ENCODE results near the gene TTC12. TPM values are rescaled to one million over a fixed set of nuclear protein-coding genes. Genes with fewer than 3 reads are reported as not detected.
A peak's percentile ranks its signal among the peaks of the same experiment; 100 is the strongest.

The TTC12 gene
- total and polyA plus RNA-seq, 2 donors (not counting 3 experiments of a cell fraction or from before 2014, with no cell fraction given): 2.2 to 2.9 TPM

DNA sequence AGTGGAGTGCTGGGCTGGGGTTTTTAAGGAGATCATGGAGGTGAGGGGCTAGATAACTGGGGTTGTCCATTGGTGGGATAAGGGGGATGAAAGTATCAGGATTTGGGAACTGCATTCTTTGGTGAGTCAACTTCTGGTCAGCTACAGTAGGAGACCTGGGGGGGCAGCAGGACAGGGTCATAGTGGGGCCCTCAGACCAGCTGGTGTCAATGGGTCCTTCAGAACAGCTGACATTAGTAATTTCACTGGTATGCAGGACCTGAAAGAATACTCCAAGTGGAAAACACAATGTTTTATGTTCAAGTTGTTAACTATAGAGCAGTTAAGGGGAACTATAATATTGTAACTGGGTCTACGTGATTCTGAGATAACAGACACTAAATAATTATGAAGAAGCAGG is 2.8 kb upstream of the TTC12 start:
- CTCF ChIA-PET: no interaction called here
- Histone ChIP-seq H3K79me2 (ENCODE audit: control insufficient read depth, insufficient read depth, low read length) (no peaks in the 10 kb centered on the region), H3K4me2 (ENCODE audit: insufficient read depth, low read length) (no peak overlapping the region), H3K27ac (ENCODE audit: insufficient read depth, low read depth, low read length) (no peak overlapping the region), H3K9me1 (replicated peaks; ENCODE audit: control insufficient read depth, extremely low read depth, insufficient read depth, low read length) (no peaks in the 10 kb centered on the region), H4K20me1 (replicated peaks; ENCODE audit: control insufficient read depth, extremely low read depth, insufficient read depth, low read length) (no peaks in the 10 kb centered on the region), H3K4me3 (replicated peaks in 1 of 3; ENCODE audit: insufficient read depth in 1 of 3, low read depth in 1 of 3, low read length in 3 of 3) (no peak overlapping the region), H3K9ac (replicated peaks; ENCODE audit: extremely low read depth, insufficient read depth, low read length) (no peak overlapping the region), H3K4me1 (ENCODE audit: control insufficient read depth, extremely low read depth, insufficient read depth, low read length) (peaks cover 3% of the 10 kb centered on the region), H3K36me3 (ENCODE audit: control insufficient read depth in 2 of 2, extremely low read depth in 1 of 2, insufficient read depth in 2 of 2, low read length in 2 of 2) (no peaks in the 10 kb centered on the region), H3K9me3 (replicated peaks; ENCODE audit: control insufficient read depth, insufficient read depth, low read length) (no peaks in the 10 kb centered on the region), H3K27me3 (ENCODE audit: control insufficient read depth in 2 of 2, insufficient read depth in 2 of 2, low read length in 2 of 2) (peaks cover 2 to 5% of the 10 kb centered on the region in 2 experiments), H2AFZ (ENCODE audit: low read depth, low read length) (no peak overlapping the region)
- intact Hi-C loops (cut with micrococcal nuclease) (loop anchor here (5.0 kb wide), 1 partner anchor 161 kb away; no protein-coding TSS in a partner anchor), dilution Hi-C loops (cut with MboI; ENCODE audit: extremely low pct_ligation_motif_present, low sequenced_read_pairs) (no loop called here)
- no TSS peak for BruUV-seq (replicated peaks)
- FAIRE-seq (no peak), DNase-seq (ENCODE audit: low read depth, low spot score) (no peak)
- POLR2A ChIA-PET: no interaction called here
- TF ChIP-seq GATA2 (IDR thresholded peaks at IDR 0.05; ENCODE audit: insufficient read depth, insufficient read length, low read depth, low read length): no peak
- TF ChIP-seq JUN (IDR thresholded peaks at IDR 0.05; ENCODE audit: borderline replicate concordance, insufficient read depth, insufficient read length, low read depth): no peak
- TF ChIP-seq, protein P1, sequence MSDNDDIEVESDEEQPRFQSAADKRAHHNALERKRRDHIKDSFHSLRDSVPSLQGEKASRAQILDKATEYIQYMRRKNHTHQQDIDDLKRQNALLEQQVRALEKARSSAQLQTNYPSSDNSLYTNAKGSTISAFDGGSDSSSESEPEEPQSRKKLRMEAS (IDR thresholded peaks at IDR 0.05; ENCODE audit: insufficient read depth, insufficient read length): no peak
- TF ChIP-seq POLR2AphosphoS5 (IDR thresholded peaks at IDR 0.05; ENCODE audit: insufficient read depth, low read depth, low read length): no peak
- no peak for TF ChIP-seq EZH2 (IDR thresholded peaks at IDR 0.05; ENCODE audit: borderline replicate concordance, low read depth, low read length, severe bottlenecking)
- TF ChIP-seq FOS (IDR thresholded peaks at IDR 0.05; ENCODE audit: borderline replicate concordance, insufficient read depth, low read length): no peak
- TF ChIP-seq MYC (IDR thresholded peaks at IDR 0.05; ENCODE audit: low read depth, low read length): no peak

DNA sequence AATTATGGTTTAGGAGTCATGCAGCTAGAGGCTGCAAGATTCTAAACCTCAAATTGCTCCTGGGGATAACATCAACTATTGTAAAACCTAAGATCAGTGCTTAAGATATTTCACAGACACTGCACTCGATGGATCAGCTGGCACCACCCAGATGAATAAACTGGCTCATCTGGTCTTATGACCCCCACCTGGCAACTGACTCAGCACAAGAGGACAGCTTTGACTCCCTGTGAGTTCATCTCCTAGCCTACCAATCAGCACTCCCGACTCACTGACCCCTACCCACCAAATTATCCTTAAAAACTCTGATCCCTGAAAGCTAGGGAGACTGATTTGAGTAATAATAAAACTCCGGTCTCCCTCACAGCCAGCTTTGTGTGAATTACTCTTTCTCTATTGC is 782 bp upstream of the TTC12 start:
- DNase-seq (ENCODE audit: low read depth, low spot score) (no peak), FAIRE-seq (peak; percentile 43)
- POLR2A ChIA-PET: no interaction called here
- CTCF ChIA-PET: interaction anchor here (0.9 to 1.8 kb wide), 6 partner anchors 7 to 459 kb away, joined by 3 to 5 read pairs (median 4); partner anchors contain the start of gene ZW10
- H3K9ac ChIP-seq (replicated peaks; ENCODE audit: extremely low read depth, insufficient read depth, low read length): no peak overlapping the region
- no peak for TF ChIP-seq POLR2AphosphoS5 (IDR thresholded peaks at IDR 0.05; ENCODE audit: insufficient read depth, low read depth, low read length)
- TF ChIP-seq MYC (IDR thresholded peaks at IDR 0.05; ENCODE audit: low read depth, low read length): no peak
- TF ChIP-seq GATA2 (IDR thresholded peaks at IDR 0.05; ENCODE audit: insufficient read depth, insufficient read length, low read depth, low read length): no peak
- TF ChIP-seq JUN (IDR thresholded peaks at IDR 0.05; ENCODE audit: borderline replicate concordance, insufficient read depth, insufficient read length, low read depth): no peak
- no peak for TF ChIP-seq FOS (IDR thresholded peaks at IDR 0.05; ENCODE audit: borderline replicate concordance, insufficient read depth, low read length)
- H3K27ac ChIP-seq (ENCODE audit: insufficient read depth, low read depth, low read length): no peak overlapping the region
- H3K36me3 ChIP-seq (ENCODE audit: control insufficient read depth in 2 of 2, extremely low read depth in 1 of 2, insufficient read depth in 2 of 2, low read length in 2 of 2): no peaks in the 10 kb centered on the region
- H3K9me1 ChIP-seq (replicated peaks; ENCODE audit: control insufficient read depth, extremely low read depth, insufficient read depth, low read length): no peaks in the 10 kb centered on the region
- H2AFZ ChIP-seq (ENCODE audit: low read depth, low read length): no peak overlapping the region
- peaks cover 0 to 1% of the 10 kb centered on the region in 2 experiments for H3K27me3 ChIP-seq (ENCODE audit: control insufficient read depth in 2 of 2, insufficient read depth in 2 of 2, low read length in 2 of 2)
- H3K4me2 ChIP-seq (ENCODE audit: insufficient read depth, low read length): no peak overlapping the region
- peaks cover 3% of the 10 kb centered on the region for H3K4me1 ChIP-seq (ENCODE audit: control insufficient read depth, extremely low read depth, insufficient read depth, low read length)
- dilution Hi-C loops (cut with MboI; ENCODE audit: extremely low pct_ligation_motif_present, low sequenced_read_pairs): no loop called here
- BruUV-seq (replicated peaks): no TSS peak
- H3K79me2 ChIP-seq (ENCODE audit: control insufficient read depth, insufficient read depth, low read length): no peaks in the 10 kb centered on the region
- intact Hi-C loops (cut with micrococcal nuclease): loop anchor here (5.0 kb wide), 1 partner anchor 159 kb away; no protein-coding TSS in a partner anchor
- no peaks in the 10 kb centered on the region for H3K9me3 ChIP-seq (replicated peaks; ENCODE audit: control insufficient read depth, insufficient read depth, low read length)
- H3K4me3 ChIP-seq (replicated peaks in 1 of 3; ENCODE audit: insufficient read depth in 1 of 3, low read depth in 1 of 3, low read length in 3 of 3): no peak overlapping the region
- H4K20me1 ChIP-seq (replicated peaks; ENCODE audit: control insufficient read depth, extremely low read depth, insufficient read depth, low read length): no peaks in the 10 kb centered on the region
